PC-9 (cell line): ENCODE results near the gene ESPN. TPM values are rescaled to one million over a fixed set of nuclear protein-coding genes. Genes with fewer than 3 reads are reported as not detected.
A peak's percentile ranks its signal among the peaks of the same experiment; 100 is the strongest.

Experiments used
- BruUV-seq: library from RNA; stranded (reverse); fragments of 400-500 nt; replicated peaks from 2 replicates; lab custom pipeline; 2021; lab: Mats Ljungman, UMichigan
- CTCF ChIA-PET: fragments of 300-600 bp; sonication (Branson Sonifier 250); formaldehyde crosslinking; loops from one replicate; lab custom pipeline; 2022; ENCODE audit warnings: antibody characterized with exemption; lab: Charles Lee
- POLR2A ChIA-PET: fragments of 300-600 bp; sonication (Branson Sonifier 250); formaldehyde crosslinking; loops from one replicate; lab custom pipeline; 2022; ENCODE audit warnings: antibody characterized with exemption; ENCODE audit not compliant: unreplicated experiment; lab: Charles Lee
- DNase-seq, 2 experiments: peaks; one replicate each; pipeline versions ENCODE4 v3.0.0 to v3.0.0-alpha.2; 2015 to 2022; ENCODE audit warnings: mixed read lengths in 1 of 2
- H2AFZ ChIP-seq: fragments of 200-600 bp; sonication (generic); 2 replicates; pipeline ENCODE4 v1.8.1; 2017; ENCODE audit warnings: antibody characterized with exemption
- H3F3A ChIP-seq: fragments of 200-600 bp; sonication (generic); 2 replicates; pipeline ENCODE4 v1.8.1; 2017; ENCODE audit warnings: antibody characterized with exemption, mild to moderate bottlenecking, low read depth; ENCODE audit not compliant: insufficient read depth
- H3K27ac ChIP-seq: fragments of 200-600 bp; sonication (generic); 2 replicates; pipeline ENCODE4 v1.6.1; 2016; ENCODE audit warnings: mixed run types
- H3K27me3 ChIP-seq: fragments of 200-600 bp; sonication (generic); 2 replicates; pipeline ENCODE4 v1.6.1; 2016; ENCODE audit warnings: low read depth, mixed run types; ENCODE audit not compliant: insufficient read depth
- H3K36me3 ChIP-seq: fragments of 200-600 bp; sonication (generic); 2 replicates; pipeline ENCODE4 v1.6.1; 2016; ENCODE audit warnings: low read depth, mixed run types
- H3K4me1 ChIP-seq: fragments of 200-600 bp; sonication (generic); replicated peaks from 2 replicates; pipeline ENCODE4 v1.6.1; 2016; ENCODE audit warnings: mixed run types; ENCODE audit not compliant: insufficient read depth
- H3K4me2 ChIP-seq: fragments of 200-600 bp; sonication (generic); 2 replicates; pipeline ENCODE4 v1.6.1; 2017; ENCODE audit warnings: mixed run types
- H3K4me3 ChIP-seq: fragments of 200-600 bp; sonication (generic); 2 replicates; pipeline ENCODE4 v1.6.1; 2016; ENCODE audit warnings: mixed run types
- H3K79me2 ChIP-seq: fragments of 200-600 bp; sonication (generic); 2 replicates; pipeline ENCODE4 v1.6.1; 2017; ENCODE audit warnings: low read depth, mixed run types
- H3K9me2 ChIP-seq: fragments of 200-600 bp; sonication (generic); 2 replicates; pipeline ENCODE4 v1.8.1; 2017; ENCODE audit warnings: mild to moderate bottlenecking; ENCODE audit not compliant: insufficient read depth
- H3K9me3 ChIP-seq: fragments of 200-600 bp; sonication (generic); 2 replicates; pipeline ENCODE4 v1.8.1; 2016; ENCODE audit warnings: low read depth; ENCODE audit not compliant: insufficient read depth
- H4K20me1 ChIP-seq: fragments of 200-600 bp; sonication (generic); 2 replicates; pipeline ENCODE4 v1.8.1; 2017; ENCODE audit not compliant: insufficient read depth
- CTCF ChIP-seq: fragments of 200-600 bp; sonication (generic); conservative IDR thresholded peaks from 2 replicates; pipeline ENCODE4 v1.6.1; 2017; ENCODE audit warnings: mixed run types, antibody characterized with exemption, mild to moderate bottlenecking, moderate library complexity
- EZH2 ChIP-seq: fragments of 200-600 bp; sonication (generic); IDR thresholded peaks from 2 replicates; pipeline ENCODE4 v1.8.0; 2017; ENCODE audit warnings: antibody characterized with exemption, low read depth
- intact Hi-C: fragments of 100-400 bp; cut with micrococcal nuclease; formaldehyde crosslinking; loops from one replicate; pipeline ENCODE4 v1.10.0; 2022; ENCODE audit not compliant: unreplicated experiment
- total RNA-seq: library from RNA; stranded (reverse); gene quantifications from 2 replicates; pipeline ENCODE4 v1.2.3, GENCODE V29; 2021

Gene ESPN
- total RNA-seq, 1 experiment from 2014 or later, result 18.6 TPM

GRCh38 chr1:6502000-6502891 lies 77.7 kb downstream of the ESPN start:
- no TSS peak for BruUV-seq
- no peaks in the 10 kb centered on the region for H3K79me2 ChIP-seq
- no peaks in the 10 kb centered on the region for H3F3A ChIP-seq
- no peak for TF ChIP-seq EZH2
- no peaks in the 10 kb centered on the region for H3K27me3 ChIP-seq
- no peaks in the 10 kb centered on the region for H4K20me1 ChIP-seq
- H3K4me2 ChIP-seq, result no peak overlapping the region
- ChIA-PET POLR2A (interaction anchor here (0.6 to 0.7 kb wide), 2 partner anchors 102 to 110 kb away, joined by 3 to 5 read pairs; no protein-coding TSS in a partner anchor), CTCF (interaction anchor here (0.6 to 1.8 kb wide), 2 partner anchors 11 to 26 kb away, joined by 3 to 4 read pairs; no protein-coding TSS in a partner anchor)
- H3K9me3 ChIP-seq, result no peaks in the 10 kb centered on the region
- no peaks in the 10 kb centered on the region for H3K9me2 ChIP-seq
- H3K4me1 ChIP-seq, result peaks cover 5% of the 10 kb centered on the region; the same call in 1 of the 2 replicates
- H3K36me3 ChIP-seq, result no peaks in the 10 kb centered on the region
- no peak overlapping the region for H3K4me3 ChIP-seq
- intact Hi-C loops, result no loop called here
- DNase-seq, result peak in 1 of 2 experiments; percentile 55
- H2AFZ ChIP-seq, result no peak overlapping the region
- no peak overlapping the region for H3K27ac ChIP-seq

- Histone ChIP-seq H4K20me1 (no peaks in the 10 kb centered on the region), H2AFZ (no peak overlapping the region), H3K9me3 (no peaks in the 10 kb centered on the region), H3K36me3 (no peaks in the 10 kb centered on the region), H3K4me2 (no peak overlapping the region), H3K27ac (no peak overlapping the region), H3K4me3 (no peak overlapping the region), H3K9me2 (no peaks in the 10 kb centered on the region), H3K27me3 (no peaks in the 10 kb centered on the region), H3K79me2 (no peaks in the 10 kb centered on the region), H3F3A (no peaks in the 10 kb centered on the region), H3K4me1 (no peaks in the 10 kb centered on the region)
- TF ChIP-seq EZH2 (no peak), CTCF (no peak)
- ChIA-PET CTCF (interaction anchor here (0.6 to 1.0 kb wide), 2 partner anchors 9 to 25 kb away, joined by 3 read pairs; no protein-coding TSS in a partner anchor), POLR2A (no interaction called here)
- no TSS peak for BruUV-seq
- intact Hi-C loops, result no loop called here
- DNase-seq, result no peak
These were observed 79.5 kb downstream of the ESPN start for GRCh38 chr1:6503884-6504602.

- Histone ChIP-seq H3K27me3 (no peaks in the 10 kb centered on the region), H3K36me3 (no peaks in the 10 kb centered on the region), H3K9me3 (no peaks in the 10 kb centered on the region), H3F3A (no peaks in the 10 kb centered on the region), H3K4me2 (no peak overlapping the region), H3K27ac (no peak overlapping the region), H4K20me1 (no peaks in the 10 kb centered on the region), H3K4me1 (no peaks in the 10 kb centered on the region), H3K79me2 (no peaks in the 10 kb centered on the region), H3K9me2 (no peaks in the 10 kb centered on the region), H3K4me3 (no peak overlapping the region), H2AFZ (no peak overlapping the region)
- CTCF ChIA-PET, result no interaction called here
- POLR2A ChIA-PET, result no interaction called here
- BruUV-seq, result no TSS peak
- no peak for DNase-seq
- TF ChIP-seq CTCF, result no peak
- no peak for TF ChIP-seq EZH2
- intact Hi-C loops, result no loop called here
These were observed 80.3 kb downstream of the ESPN start for GRCh38 chr1:6504887-6505286.
